OCI-LY7 (cell line): ENCODE results near the gene DIPK1B. TPM values are rescaled to one million over a fixed set of nuclear protein-coding genes. Genes with fewer than 3 reads are reported as not detected.

Source experiments
- BruUV-seq: library from RNA; stranded (reverse); fragments of 400-500 nt; replicated peaks from 2 replicates; lab custom pipeline; 2021; lab: Mats Ljungman, UMichigan
- CTCF ChIA-PET: fragments of 300-600 bp; sonication (Branson Sonifier 250); formaldehyde crosslinking; loops from one replicate; lab custom pipeline; 2022; ENCODE audit warnings: antibody characterized with exemption; ENCODE audit not compliant: unreplicated experiment; lab: Charles Lee
- POLR2A ChIA-PET: fragments of 300-600 bp; sonication (Branson Sonifier 250); formaldehyde crosslinking; loops from one replicate; lab custom pipeline; 2022; ENCODE audit warnings: antibody characterized with exemption; lab: Charles Lee
- DNase-seq: peaks from one replicate; pipeline ENCODE4 v3.0.0-alpha.2; 2015; ENCODE audit warnings: low spot score
- H2AFZ ChIP-seq: fragments of 200-600 bp; sonication (generic), shearing (Covaris generic); 2 replicates; pipeline ENCODE4 v1.6.1; 2014; ENCODE audit warnings: mild to moderate bottlenecking, antibody characterized with exemption, low read length, moderate library complexity
- H3K27ac ChIP-seq: fragments of 200-600 bp; sonication (generic); 2 replicates; pipeline ENCODE4 v1.5.1; 2014; ENCODE audit warnings: mixed run types, low read depth, mild to moderate bottlenecking, moderate library complexity, low read length, inconsistent platforms; ENCODE audit not compliant: poor library complexity, severe bottlenecking
- H3K36me3 ChIP-seq: fragments of 200-600 bp; sonication (generic); 2 replicates; pipeline ENCODE4 v1.6.1; 2014; ENCODE audit warnings: mild to moderate bottlenecking, antibody characterized with exemption, low read length, moderate library complexity, mixed read lengths; ENCODE audit not compliant: insufficient read depth
- H3K4me1 ChIP-seq: fragments of 200-600 bp; sonication (generic); 2 replicates; pipeline ENCODE4 v1.5.1; 2014; ENCODE audit warnings: mild to moderate bottlenecking, low read length; ENCODE audit not compliant: insufficient read depth, poor library complexity, severe bottlenecking
- H3K4me2 ChIP-seq: fragments of 200-600 bp; sonication (generic); 2 replicates; pipeline ENCODE4 v1.6.1; 2014; ENCODE audit warnings: mild to moderate bottlenecking, low read length
- H3K4me3 ChIP-seq: fragments of 200-600 bp; sonication (generic); 2 replicates; pipeline ENCODE4 v1.5.1; 2014; ENCODE audit warnings: mild to moderate bottlenecking, low read depth, low read length; ENCODE audit not compliant: poor library complexity, severe bottlenecking
- H3K79me2 ChIP-seq: fragments of 200-600 bp; sonication (generic); 2 replicates; pipeline ENCODE4 v1.6.1; 2016; ENCODE audit warnings: low read depth, mild to moderate bottlenecking, low read length, moderate library complexity, mixed read lengths; ENCODE audit not compliant: insufficient read depth
- H3K9me2 ChIP-seq: fragments of 200-600 bp; sonication (generic); 2 replicates; pipeline ENCODE4 v1.6.1; 2016; ENCODE audit warnings: mild to moderate bottlenecking, low read length, mixed read lengths; ENCODE audit not compliant: insufficient read depth
- H3K9me3 ChIP-seq: fragments of 200-600 bp; sonication (generic); 2 replicates; pipeline ENCODE4 v1.6.1; 2014; ENCODE audit warnings: mild to moderate bottlenecking, mixed run types, low read length, mixed read lengths
- H4K20me1 ChIP-seq: fragments of 200-600 bp; sonication (generic); 2 replicates; pipeline ENCODE4 v1.6.1; 2014; ENCODE audit warnings: mild to moderate bottlenecking, antibody characterized with exemption, low read length, moderate library complexity, mixed read lengths; ENCODE audit not compliant: insufficient read depth
- CTCF ChIP-seq: fragments of 200-600 bp; sonication (generic); conservative IDR thresholded peaks from 2 replicates; pipeline ENCODE4 v1.5.1; 2014; ENCODE audit warnings: mild to moderate bottlenecking, antibody characterized with exemption, low read length, moderate library complexity, mixed read lengths
- EZH2phosphoT487 ChIP-seq: fragments of 200-600 bp; sonication (generic); IDR thresholded peaks from 2 replicates; pipeline ENCODE4 v1.6.1; 2018; ENCODE audit warnings: low read depth, borderline replicate concordance, mild to moderate bottlenecking, mixed run types, antibody characterized with exemption, low read length, moderate library complexity, mixed read lengths
- intact Hi-C: fragments of 100-400 bp; cut with micrococcal nuclease; formaldehyde crosslinking; loops from one replicate; pipeline ENCODE4 v1.10.0; 2022; ENCODE audit not compliant: unreplicated experiment
- total RNA-seq, 2 experiments: library from RNA; depleted of rRNA in 1 of 2; stranded (reverse); fragments of >200 nt in 1 of 2; shearing (Covaris generic) in 1 of 2; gene quantifications; 2 replicates each; pipeline ENCODE4 v1.2.3, GENCODE V29; 2014 to 2022

The DIPK1B gene
- total RNA-seq, 2 experiments from 2014 or later = 0.30 to 13.3 TPM

GRCh38 chr9:136733611-136734010 is 21.2 kb downstream of the DIPK1B start:
- Histone ChIP-seq H3K79me2 (peaks cover 10% of the 10 kb centered on the region; the same call in 1 of the 2 replicates), H3K36me3 (no peaks in the 10 kb centered on the region), H3K9me3 (no peaks in the 10 kb centered on the region), H4K20me1 (no peaks in the 10 kb centered on the region), H3K9me2 (no peaks in the 10 kb centered on the region), H3K27ac (no peak overlapping the region), H3K4me2 (no peak overlapping the region), H3K4me1 (peaks cover 10% of the 10 kb centered on the region), H3K4me3 (no peak overlapping the region), H2AFZ (no peak overlapping the region)
- no peak for DNase-seq
- BruUV-seq = no TSS peak
- CTCF ChIA-PET = interaction anchor here (0.6 kb wide), 1 partner anchor 21 kb away, joined by 3 read pairs; the partner anchor contains the start of gene DIPK1B
- intact Hi-C loops = no loop called here
- POLR2A ChIA-PET = no interaction called here
- no peak for TF ChIP-seq CTCF
- no peak for TF ChIP-seq EZH2phosphoT487

GRCh38 chr9:136734837-136735496 is 22.6 kb downstream of the DIPK1B start:
- ChIA-PET POLR2A (no interaction called here), CTCF (no interaction called here)
- DNase-seq = no peak
- Histone ChIP-seq H3K4me3 (no peak overlapping the region), H3K27ac (no peak overlapping the region), H3K4me2 (no peak overlapping the region), H3K36me3 (no peaks in the 10 kb centered on the region), H2AFZ (no peak overlapping the region), H3K4me1 (no peaks in the 10 kb centered on the region), H3K79me2 (no peaks in the 10 kb centered on the region), H3K9me2 (no peaks in the 10 kb centered on the region), H3K9me3 (no peaks in the 10 kb centered on the region), H4K20me1 (no peaks in the 10 kb centered on the region)
- no peak for TF ChIP-seq CTCF
- TF ChIP-seq EZH2phosphoT487 = no peak
- intact Hi-C loops = no loop called here
- no TSS peak for BruUV-seq

GRCh38 chr9:136735812-136736480 is 23.6 kb downstream of the DIPK1B start:
- no peaks in the 10 kb centered on the region for H3K9me2 ChIP-seq
- H4K20me1 ChIP-seq = no peaks in the 10 kb centered on the region
- CTCF ChIA-PET = interaction anchor here (0.6 kb wide), 1 partner anchor 440 kb away, joined by 5 read pairs; no protein-coding TSS in a partner anchor
- no peak overlapping the region for H2AFZ ChIP-seq
- H3K9me3 ChIP-seq = no peaks in the 10 kb centered on the region
- no peak overlapping the region for H3K27ac ChIP-seq
- DNase-seq = no peak
- H3K4me2 ChIP-seq = no peak overlapping the region
- H3K4me1 ChIP-seq = no peaks in the 10 kb centered on the region
- H3K4me3 ChIP-seq = no peak overlapping the region
- no peaks in the 10 kb centered on the region for H3K36me3 ChIP-seq
- intact Hi-C loops = no loop called here
- POLR2A ChIA-PET = interaction anchor here (0.7 kb wide), 1 partner anchor 20 kb away, joined by 3 read pairs; no protein-coding TSS in a partner anchor
- TF ChIP-seq EZH2phosphoT487 (no peak), CTCF (no peak)
- no peaks in the 10 kb centered on the region for H3K79me2 ChIP-seq
- BruUV-seq = no TSS peak
